ENCODE data around the gene RBL1. TPM values are rescaled to one million over a fixed set of nuclear protein-coding genes. Genes with fewer than 3 reads are reported as not detected.

The RBL1 gene
- total RNA-seq, 2 donors from 2014 or later, result 2.1 to 2.4 TPM

GRCh38 chr20:36992802-36993334 lies 102.9 kb downstream of the RBL1 start:
- Histone ChIP-seq H3K36me3 (no peaks in the 10 kb centered on the region), H3K4me1 (no peaks in the 10 kb centered on the region), H3K9me3 (peaks cover 0 to 8% of the 10 kb centered on the region in 2 donors), H3K4me3 (no peak overlapping the region), H3K27ac (no peak overlapping the region), H3K27me3 (no peaks in the 10 kb centered on the region)
- no peak for DNase-seq (ENCODE audit: low spot score)
- TF ChIP-seq, protein P1, sequence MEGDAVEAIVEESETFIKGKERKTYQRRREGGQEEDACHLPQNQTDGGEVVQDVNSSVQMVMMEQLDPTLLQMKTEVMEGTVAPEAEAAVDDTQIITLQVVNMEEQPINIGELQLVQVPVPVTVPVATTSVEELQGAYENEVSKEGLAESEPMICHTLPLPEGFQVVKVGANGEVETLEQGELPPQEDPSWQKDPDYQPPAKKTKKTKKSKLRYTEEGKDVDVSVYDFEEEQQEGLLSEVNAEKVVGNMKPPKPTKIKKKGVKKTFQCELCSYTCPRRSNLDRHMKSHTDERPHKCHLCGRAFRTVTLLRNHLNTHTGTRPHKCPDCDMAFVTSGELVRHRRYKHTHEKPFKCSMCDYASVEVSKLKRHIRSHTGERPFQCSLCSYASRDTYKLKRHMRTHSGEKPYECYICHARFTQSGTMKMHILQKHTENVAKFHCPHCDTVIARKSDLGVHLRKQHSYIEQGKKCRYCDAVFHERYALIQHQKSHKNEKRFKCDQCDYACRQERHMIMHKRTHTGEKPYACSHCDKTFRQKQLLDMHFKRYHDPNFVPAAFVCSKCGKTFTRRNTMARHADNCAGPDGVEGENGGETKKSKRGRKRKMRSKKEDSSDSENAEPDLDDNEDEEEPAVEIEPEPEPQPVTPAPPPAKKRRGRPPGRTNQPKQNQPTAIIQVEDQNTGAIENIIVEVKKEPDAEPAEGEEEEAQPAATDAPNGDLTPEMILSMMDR (IDR thresholded peaks at IDR 0.05), result no peak

GRCh38 chr20:36991703-36992102 lies 104.1 kb downstream of the RBL1 start:
- TF ChIP-seq, protein P1 (IDR thresholded peaks at IDR 0.05), result no peak
- Histone ChIP-seq H3K9me3 (peaks cover 0 to 8% of the 10 kb centered on the region in 2 donors), H3K4me3 (no peak overlapping the region), H3K27me3 (no peaks in the 10 kb centered on the region), H3K36me3 (no peaks in the 10 kb centered on the region), H3K27ac (no peak overlapping the region), H3K4me1 (no peaks in the 10 kb centered on the region)
- DNase-seq (ENCODE audit: low spot score), result no peak

DNA sequence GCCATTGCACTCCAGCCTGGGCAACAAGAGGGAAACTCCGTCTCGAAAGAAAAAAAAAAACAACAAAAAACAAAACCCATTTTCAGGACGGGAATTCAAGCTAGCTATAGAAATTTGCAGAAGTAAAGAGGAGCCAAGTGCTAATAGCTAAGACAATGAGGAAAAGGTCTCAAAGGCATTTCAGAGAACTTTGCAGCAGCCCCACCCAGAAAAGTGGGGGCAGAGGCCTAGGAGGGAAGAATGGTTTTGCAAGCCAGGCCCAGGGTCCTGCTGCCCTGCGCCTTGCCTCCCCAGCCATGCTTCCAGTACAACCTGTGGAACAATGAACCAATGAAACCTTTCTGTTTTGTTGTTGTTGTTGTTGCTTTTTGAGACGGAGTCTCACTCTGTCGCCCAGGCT lies 106.0 kb downstream of the RBL1 start:
- no peaks in the 10 kb centered on the region for H3K27me3 ChIP-seq
- no peak for DNase-seq (ENCODE audit: low spot score)
- H3K4me3 ChIP-seq, result no peak overlapping the region
- no peak overlapping the region for H3K27ac ChIP-seq
- H3K9me3 ChIP-seq, result peaks cover 0 to 8% of the 10 kb centered on the region in 2 donors
- TF ChIP-seq, protein P1 (IDR thresholded peaks at IDR 0.05), result no peak
- H3K4me1 ChIP-seq, result no peaks in the 10 kb centered on the region
- no peaks in the 10 kb centered on the region for H3K36me3 ChIP-seq

GRCh38 chr20:36988494-36988966 lies 107.3 kb downstream of the RBL1 start:
- H3K27me3 ChIP-seq, result no peaks in the 10 kb centered on the region
- TF ChIP-seq, protein P1 (IDR thresholded peaks at IDR 0.05), result no peak
- no peak overlapping the region for H3K4me3 ChIP-seq
- DNase-seq (ENCODE audit: low spot score), result no peak
- no peaks in the 10 kb centered on the region for H3K36me3 ChIP-seq
- H3K9me3 ChIP-seq, result peaks cover 0 to 8% of the 10 kb centered on the region in 2 donors
- H3K4me1 ChIP-seq, result no peaks in the 10 kb centered on the region
- H3K27ac ChIP-seq, result no peak overlapping the region

DNA sequence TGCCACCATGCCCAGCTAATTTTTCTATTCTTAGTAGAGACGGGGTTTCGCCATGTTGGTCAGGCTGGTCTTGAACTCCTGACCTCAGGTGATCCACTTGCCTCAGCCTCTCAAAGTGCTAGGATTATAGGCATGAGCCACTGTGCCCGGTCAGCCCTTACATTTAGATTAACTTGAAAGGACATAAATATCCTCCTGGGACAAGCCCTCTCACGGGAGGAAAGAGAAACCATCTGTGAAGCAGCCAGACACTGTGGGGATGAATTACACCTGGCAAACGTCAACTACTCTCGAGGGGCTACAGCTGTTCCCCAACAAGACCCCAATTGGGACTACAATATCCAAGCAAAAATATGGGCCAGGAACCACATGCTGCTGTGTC lies 111.5 kb downstream of the RBL1 start:
- Histone ChIP-seq H3K27ac (no peak overlapping the region), H3K4me1 (no peaks in the 10 kb centered on the region)
- TF ChIP-seq, protein P1 (IDR thresholded peaks at IDR 0.05), result no peak

More for the DNA sequence above, 111.5 kb downstream of the RBL1 start:
- Histone ChIP-seq H3K4me3 (no peak overlapping the region), H3K27me3 (no peaks in the 10 kb centered on the region), H3K36me3 (no peaks in the 10 kb centered on the region), H3K9me3 (no peaks in the 10 kb centered on the region)
- no peak for DNase-seq (ENCODE audit: low spot score)
